B cell (primary cell): ENCODE measurements around the gene HSD17B4. TPM values are rescaled to one million over a fixed set of nuclear protein-coding genes. Genes with fewer than 3 reads are reported as not detected.
"Not testable (repeated sequence)": the region's sequence is repeated elsewhere in the genome, so short reads cannot be mapped to it uniquely, and the experiment has no call there.

Experiments
- ATAC-seq: fragments of 200-7000 bp; cut with Tn5 transposase; one replicate; pipeline ENCODE4 v1.10.0; 2021; ENCODE audit warnings: low read depth, mild to moderate bottlenecking, moderate number of reproducible peaks, moderate library complexity
- CTCF ChIA-PET: fragments of 350-600 bp; sonication (Branson Sonifier 250); formaldehyde crosslinking; loops from one replicate; lab custom pipeline; 2021; ENCODE audit warnings: antibody characterized with exemption, inconsistent platforms; lab: Charles Lee
- POLR2A ChIA-PET: fragments of 350-600 bp; sonication (Branson Sonifier 250); formaldehyde crosslinking; loops from one replicate; lab custom pipeline; 2021; ENCODE audit warnings: antibody characterized with exemption; lab: Charles Lee
- DNase-seq: peaks from one replicate; pipeline ENCODE4 v3.0.0; 2013
- H2AFZ ChIP-seq: 2 replicates; pipeline ENCODE4 v1.6.1; 2012; ENCODE audit warnings: mild to moderate bottlenecking, low read depth, low read length; ENCODE audit not compliant: insufficient read depth, poor library complexity, severe bottlenecking
- H3K27ac ChIP-seq, 2 donors: 1 replicate in 1 of 2; 2 replicates in 1 of 2; pipeline ENCODE4 v1.5.1; 2012 to 2013; ENCODE audit warnings: low read length in 2 of 2, mild to moderate bottlenecking in 2 of 2, moderate library complexity in 1 of 2
- H3K27me3 ChIP-seq, 4 experiments: fragments of 200-600 bp in 1 of 4; sonication (generic) in 1 of 4; replicated peaks in 1 of 4; 1 replicate in 2 of 4; 2 replicates in 2 of 4; pipeline versions ENCODE4 v1.6.1 to v1.7.0; 2013 to 2016; ENCODE audit warnings: low read length in 3 of 4, mild to moderate bottlenecking in 2 of 4, mixed read lengths in 1 of 4, moderate library complexity in 1 of 4; ENCODE audit not compliant: insufficient read depth in 4 of 4, control insufficient read depth in 3 of 4; ENCODE audit errors: control extremely low read depth in 1 of 4
- H3K36me3 ChIP-seq, 2 experiments: replicated peaks in 1 of 2; 1 replicate in 1 of 2; 2 replicates in 1 of 2; pipeline versions ENCODE4 v1.6.1 to v1.7.1; 2013; ENCODE audit warnings: low read length in 1 of 2; ENCODE audit not compliant: insufficient read depth in 2 of 2, control insufficient read depth in 1 of 2; ENCODE audit errors: control extremely low read depth in 1 of 2, extremely low read depth in 1 of 2
- H3K4me1 ChIP-seq, 2 donors: fragments of 200-600 bp in 1 of 2; sonication (generic) in 1 of 2; 1 replicate in 1 of 2; 2 replicates in 1 of 2; pipeline versions ENCODE4 v1.5.1 to v1.6.1; 2013 to 2017; ENCODE audit warnings: low read length in 2 of 2; ENCODE audit not compliant: control insufficient read depth in 2 of 2, insufficient read depth in 2 of 2
- H3K4me2 ChIP-seq: replicated peaks from 2 replicates; pipeline ENCODE3; 2012; ENCODE audit warnings: mild to moderate bottlenecking, low read depth, low read length; ENCODE audit not compliant: poor library complexity, severe bottlenecking
- H3K4me3 ChIP-seq, 5 experiments: fragments of 200-600 bp in 1 of 5; sonication (generic) in 1 of 5; 1 replicate in 3 of 5; 2 replicates in 2 of 5; pipeline versions ENCODE4 v1.5.1 to v1.7.0; 2011 to 2016; ENCODE audit warnings: low read length in 4 of 5, mild to moderate bottlenecking in 4 of 5, low read depth in 2 of 5, control low read depth in 1 of 5, moderate library complexity in 1 of 5; ENCODE audit not compliant: insufficient read depth in 1 of 5; ENCODE audit errors: control extremely low read depth in 1 of 5, extremely low read depth in 1 of 5
- H3K79me2 ChIP-seq: fragments of 200-600 bp; sonication (generic); one replicate; pipeline ENCODE4 v1.6.0; 2016; ENCODE audit warnings: low read length; ENCODE audit not compliant: control insufficient read depth, insufficient read depth
- H3K9ac ChIP-seq: fragments of 200-600 bp; sonication (generic); 2 replicates; pipeline ENCODE4 v1.6.1; 2017; ENCODE audit warnings: mild to moderate bottlenecking, low read length, moderate library complexity
- H3K9me3 ChIP-seq, 3 donors: one replicate each; pipeline versions ENCODE4 v1.6.1 to v1.7.1; 2013; ENCODE audit warnings: low read length in 2 of 3; ENCODE audit not compliant: control insufficient read depth in 2 of 3, insufficient read depth in 1 of 3; ENCODE audit errors: control extremely low read depth in 1 of 3
- H4K20me1 ChIP-seq: 2 replicates; pipeline ENCODE4 v1.6.0; 2012; ENCODE audit warnings: mild to moderate bottlenecking, low read length; ENCODE audit not compliant: insufficient read depth, control insufficient read depth, poor library complexity, severe bottlenecking
- H3K27ac Mint-ChIP-seq: one replicate; pipeline ENCODE4 v1.8.0; 2021; ENCODE audit warnings: mixed read lengths
- H3K27me3 Mint-ChIP-seq: one replicate; pipeline ENCODE4 v1.8.0; 2021; ENCODE audit warnings: mixed read lengths
- H3K4me1 Mint-ChIP-seq: one replicate; pipeline ENCODE4 v1.8.0; 2021; ENCODE audit warnings: mixed read lengths
- H3K4me3 Mint-ChIP-seq: one replicate; pipeline ENCODE4 v1.8.0; 2021; ENCODE audit warnings: mixed read lengths
- H3K9me3 Mint-ChIP-seq: one replicate; pipeline ENCODE4 v1.8.0; 2022; ENCODE audit warnings: mixed read lengths; ENCODE audit not compliant: insufficient read depth
- CTCF ChIP-seq: fragments of 200-600 bp; IDR thresholded peaks from one replicate; pipeline ENCODE4 v1.8.0; 2022; ENCODE audit warnings: antibody characterized with exemption, mild to moderate bottlenecking
- EZH2 ChIP-seq: IDR thresholded peaks from 2 replicates; pipeline ENCODE4 v1.6.1; 2012; ENCODE audit warnings: borderline replicate concordance, low read depth, mild to moderate bottlenecking, moderate library complexity, low read length; ENCODE audit not compliant: insufficient read depth, poor library complexity, severe bottlenecking
- WGBS: methylation state at CpG from one replicate; pipeline ENCODE4 v1.1.5; 2013; ENCODE audit warnings: missing lambda C conversion rate; ENCODE audit not compliant: insufficient coverage; 5-methylcytosine and 5-hydroxymethylcytosine counted together
- intact Hi-C: fragments of 100-400 bp; cut with micrococcal nuclease; formaldehyde crosslinking; loops from one replicate; pipeline ENCODE4 v1.10.0; 2022
- polyA plus RNA-seq: library from polyadenylated mRNA; depleted of rRNA; stranded (reverse); fragments of >200 nt; gene quantifications from 2 replicates; pipeline ENCODE4 v1.2.3, GENCODE V29; 2012
- total RNA-seq, 2 donors: library from RNA; stranded (reverse); fragments of 120-200 nt in 1 of 2; gene quantifications; 1 replicate in 1 of 2; 2 replicates in 1 of 2; pipeline versions ENCODE4 v1.2.3 to v1.2.4, GENCODE V29; 2013 to 2022

Gene HSD17B4
- total and polyA plus RNA-seq, 2 donors (not counting 1 experiment from before 2014, with no cell fraction given): 114 to 125 TPM

- no peaks in the 10 kb centered on the region for H3K9me3 ChIP-seq
- H3K4me3 ChIP-seq: peak overlapping the region in 4 of 5 experiments; percentile 50 to 71 (median 64)
- H3K27me3 Mint-ChIP-seq: no peaks in the 10 kb centered on the region
- no peak for ATAC-seq
- peak overlapping the region; percentile 67 to 79 for H3K27ac ChIP-seq
- H3K4me1 Mint-ChIP-seq: peaks cover 78% of the 10 kb centered on the region
- peak overlapping the region; percentile 69 for H3K9ac ChIP-seq
- peak overlapping the region; percentile 88 for H3K27ac Mint-ChIP-seq
- ChIA-PET POLR2A (interaction anchor here (1.2 to 1.4 kb wide), 2 partner anchors 144 to 192 kb away, joined by 3 to 5 read pairs; no protein-coding TSS in a partner anchor), CTCF (interaction anchor here (0.7 to 11.0 kb wide), 67 partner anchors 9 to 429 kb away, joined by 3 to 195 read pairs (median 5); partner anchors contain the start of genes DTWD2 and TNFAIP8)
- H2AFZ ChIP-seq: peak overlapping the region; percentile 91
- H3K4me2 ChIP-seq: peak overlapping the region; percentile 81
- TF ChIP-seq EZH2 (no peak), CTCF (peak; percentile 14)
- DNase-seq: no peak
- peaks cover 64 to 67% of the 10 kb centered on the region in 2 donors for H3K4me1 ChIP-seq
- WGBS: no CpG with 5 or more reads among the region's 9 CpGs
- H4K20me1 ChIP-seq: no peaks in the 10 kb centered on the region
- no peaks in the 10 kb centered on the region for H3K9me3 Mint-ChIP-seq
- intact Hi-C loops: loop anchor here (1.0 to 5.0 kb wide), 9 partner anchors 40 to 424 kb away; partner anchors contain the start of genes DTWD2 and HSD17B4
- peaks cover 40% of the 10 kb centered on the region for H3K79me2 ChIP-seq
- H3K36me3 ChIP-seq: no peaks in the 10 kb centered on the region
- H3K4me3 Mint-ChIP-seq: peak overlapping the region; percentile 91
- H3K27me3 ChIP-seq: no peaks in the 10 kb centered on the region
Measured at GRCh38 chr5:119412279-119413227, 39.7 kb upstream of the HSD17B4 start.

GRCh38 chr5:119414124-119414734 is 38.1 kb upstream of the HSD17B4 start:
- intact Hi-C loops: loop anchor here (5.0 kb wide), 2 partner anchors 38 to 192 kb away; partner anchors contain the start of gene HSD17B4
- not testable (repeated sequence) for H3K9ac ChIP-seq, H3K27me3 ChIP-seq, H4K20me1 ChIP-seq, H3K9me3 Mint-ChIP-seq, H3K9me3 ChIP-seq, H3K36me3 ChIP-seq, H3K4me3 ChIP-seq, H2AFZ ChIP-seq, H3K27me3 Mint-ChIP-seq, H3K4me2 ChIP-seq
- ChIA-PET POLR2A (interaction anchor here (0.7 kb wide), 1 partner anchor 13 kb away, joined by 4 read pairs; no protein-coding TSS in a partner anchor), CTCF (interaction anchor here (1.5 to 11.0 kb wide), 9 partner anchors 9 to 425 kb away, joined by 5 to 195 read pairs (median 49); partner anchors contain the start of gene DTWD2)
- peaks cover 86% of the 10 kb centered on the region for H3K4me1 Mint-ChIP-seq
- DNase-seq (peak; percentile 86), ATAC-seq (peak; percentile 73)
- peaks cover 27% of the 10 kb centered on the region for H3K79me2 ChIP-seq
- peak overlapping the region; percentile 62 for H3K4me3 Mint-ChIP-seq
- peaks cover 77 to 81% of the 10 kb centered on the region in 2 donors for H3K4me1 ChIP-seq
- WGBS: 60% methylated on average over 6 of the region's 13 CpGs
- H3K27ac ChIP-seq: peak overlapping the region; percentile 79 to 85
- peak overlapping the region; percentile 86 for H3K27ac Mint-ChIP-seq
